ENCODE measurements around the gene GALNTL6.

The GALNTL6 gene

GRCh38 chr4:171924746-171925376 lies 111.7 kb downstream of the GALNTL6 start:
- H3K4me3 Mint-ChIP-seq = no peak overlapping the region
- H3K27ac Mint-ChIP-seq = no peak overlapping the region
- H3K27me3 Mint-ChIP-seq (ENCODE audit: low read depth) = no peaks in the 10 kb centered on the region
- H3K4me1 Mint-ChIP-seq (ENCODE audit: low read depth) = no peaks in the 10 kb centered on the region
- no peaks in the 10 kb centered on the region for H3K36me3 Mint-ChIP-seq (ENCODE audit: low read depth)
- peaks cover under 1% of the 10 kb centered on the region for H3K9me3 Mint-ChIP-seq
- no peak for DNase-seq (ENCODE audit: low spot score)

GRCh38 chr4:171928336-171928735 lies 115.1 kb downstream of the GALNTL6 start:
- no peak overlapping the region for H3K4me3 Mint-ChIP-seq
- no peak overlapping the region for H3K27ac Mint-ChIP-seq
- no peaks in the 10 kb centered on the region for H3K27me3 Mint-ChIP-seq (ENCODE audit: low read depth)
- no peaks in the 10 kb centered on the region for H3K36me3 Mint-ChIP-seq (ENCODE audit: low read depth)
- no peak for DNase-seq (ENCODE audit: low spot score)
- H3K4me1 Mint-ChIP-seq (ENCODE audit: low read depth) = no peaks in the 10 kb centered on the region
- peaks cover 4% of the 10 kb centered on the region for H3K9me3 Mint-ChIP-seq

- H3K36me3 Mint-ChIP-seq (ENCODE audit: low read depth) = no peaks in the 10 kb centered on the region
- no peaks in the 10 kb centered on the region for H3K27me3 Mint-ChIP-seq (ENCODE audit: low read depth)
- H3K27ac Mint-ChIP-seq = no peak overlapping the region
- H3K9me3 Mint-ChIP-seq = peaks cover 4% of the 10 kb centered on the region
- no peaks in the 10 kb centered on the region for H3K4me1 Mint-ChIP-seq (ENCODE audit: low read depth)
- H3K4me3 Mint-ChIP-seq = no peak overlapping the region
- no peak for DNase-seq (ENCODE audit: low spot score)
These were observed 116.3 kb downstream of the GALNTL6 start for GRCh38 chr4:171929477-171929876.

- Mint-ChIP-seq H3K27me3 (ENCODE audit: low read depth) (no peaks in the 10 kb centered on the region), H3K4me1 (ENCODE audit: low read depth) (no peaks in the 10 kb centered on the region), H3K27ac (no peak overlapping the region), H3K4me3 (no peak overlapping the region), H3K9me3 (peaks cover 4% of the 10 kb centered on the region), H3K36me3 (ENCODE audit: low read depth) (no peaks in the 10 kb centered on the region)
- DNase-seq (ENCODE audit: low spot score) = no peak
These were observed 116.7 kb downstream of the GALNTL6 start for GRCh38 chr4:171929907-171930306.

GRCh38 chr4:171932238-171932637 lies 119.0 kb downstream of the GALNTL6 start:
- Mint-ChIP-seq H3K36me3 (ENCODE audit: low read depth) (no peaks in the 10 kb centered on the region), H3K4me1 (ENCODE audit: low read depth) (no peaks in the 10 kb centered on the region), H3K4me3 (no peak overlapping the region), H3K9me3 (peaks cover 4% of the 10 kb centered on the region), H3K27ac (no peak overlapping the region), H3K27me3 (ENCODE audit: low read depth) (no peaks in the 10 kb centered on the region)
- no peak for DNase-seq (ENCODE audit: low spot score)

GRCh38 chr4:171940656-171941055 lies 127.5 kb downstream of the GALNTL6 start:
- H3K27ac Mint-ChIP-seq = no peak overlapping the region
- no peak for DNase-seq (ENCODE audit: low spot score)
- no peaks in the 10 kb centered on the region for H3K36me3 Mint-ChIP-seq (ENCODE audit: low read depth)
- no peaks in the 10 kb centered on the region for H3K27me3 Mint-ChIP-seq (ENCODE audit: low read depth)
- H3K4me1 Mint-ChIP-seq (ENCODE audit: low read depth) = no peaks in the 10 kb centered on the region
- peaks cover 5% of the 10 kb centered on the region for H3K9me3 Mint-ChIP-seq
- no peak overlapping the region for H3K4me3 Mint-ChIP-seq

GRCh38 chr4:171947400-171947799 lies 134.2 kb downstream of the GALNTL6 start:
- H3K36me3 Mint-ChIP-seq (ENCODE audit: low read depth) = no peaks in the 10 kb centered on the region
- no peaks in the 10 kb centered on the region for H3K4me1 Mint-ChIP-seq (ENCODE audit: low read depth)
- no peak overlapping the region for H3K27ac Mint-ChIP-seq
- DNase-seq (ENCODE audit: low spot score) = no peak
- peaks cover 8% of the 10 kb centered on the region for H3K9me3 Mint-ChIP-seq
- no peak overlapping the region for H3K4me3 Mint-ChIP-seq
- H3K27me3 Mint-ChIP-seq (ENCODE audit: low read depth) = no peaks in the 10 kb centered on the region

- no peak overlapping the region for H3K4me3 Mint-ChIP-seq
- no peak for DNase-seq (ENCODE audit: low spot score)
- H3K36me3 Mint-ChIP-seq (ENCODE audit: low read depth) = no peaks in the 10 kb centered on the region
These were observed 134.8 kb downstream of the GALNTL6 start for GRCh38 chr4:171948038-171948437.

GRCh38 chr4:171954650-171955049 lies 141.4 kb downstream of the GALNTL6 start:
- Mint-ChIP-seq H3K4me1 (ENCODE audit: low read depth) (no peaks in the 10 kb centered on the region), H3K9me3 (peaks cover 8% of the 10 kb centered on the region), H3K27me3 (ENCODE audit: low read depth) (no peaks in the 10 kb centered on the region), H3K36me3 (ENCODE audit: low read depth) (no peaks in the 10 kb centered on the region), H3K27ac (no peak overlapping the region), H3K4me3 (no peak overlapping the region)
- DNase-seq (ENCODE audit: low spot score) = no peak

More at GRCh38 chr4:171948038-171948437, 134.8 kb downstream of the GALNTL6 start:
- H3K27me3 Mint-ChIP-seq (ENCODE audit: low read depth) = no peaks in the 10 kb centered on the region
- no peaks in the 10 kb centered on the region for H3K4me1 Mint-ChIP-seq (ENCODE audit: low read depth)
- H3K27ac Mint-ChIP-seq = no peak overlapping the region
- H3K9me3 Mint-ChIP-seq = peaks cover 8% of the 10 kb centered on the region

- no peak overlapping the region for H3K27ac Mint-ChIP-seq
- no peak for DNase-seq (ENCODE audit: low spot score)
- H3K9me3 Mint-ChIP-seq = no peaks in the 10 kb centered on the region
- H3K27me3 Mint-ChIP-seq (ENCODE audit: low read depth) = no peaks in the 10 kb centered on the region
- no peaks in the 10 kb centered on the region for H3K4me1 Mint-ChIP-seq (ENCODE audit: low read depth)
- no peaks in the 10 kb centered on the region for H3K36me3 Mint-ChIP-seq (ENCODE audit: low read depth)
- no peak overlapping the region for H3K4me3 Mint-ChIP-seq
These were observed 143.5 kb downstream of the GALNTL6 start for GRCh38 chr4:171956678-171957077.

GRCh38 chr4:171962110-171962509 lies 148.9 kb downstream of the GALNTL6 start:
- Mint-ChIP-seq H3K4me1 (ENCODE audit: low read depth) (no peaks in the 10 kb centered on the region), H3K27ac (no peak overlapping the region), H3K4me3 (no peak overlapping the region), H3K36me3 (ENCODE audit: low read depth) (no peaks in the 10 kb centered on the region), H3K27me3 (ENCODE audit: low read depth) (no peaks in the 10 kb centered on the region), H3K9me3 (no peaks in the 10 kb centered on the region)
- DNase-seq (ENCODE audit: low spot score) = no peak

GRCh38 chr4:171966356-171966755 lies 153.2 kb downstream of the GALNTL6 start:
- Mint-ChIP-seq H3K4me3 (no peak overlapping the region), H3K4me1 (ENCODE audit: low read depth) (no peaks in the 10 kb centered on the region), H3K9me3 (peaks cover 3% of the 10 kb centered on the region), H3K27ac (no peak overlapping the region), H3K27me3 (ENCODE audit: low read depth) (no peaks in the 10 kb centered on the region), H3K36me3 (ENCODE audit: low read depth) (no peaks in the 10 kb centered on the region)
- DNase-seq (ENCODE audit: low spot score) = no peak

- no peak overlapping the region for H3K27ac Mint-ChIP-seq
These were observed 165.0 kb downstream of the GALNTL6 start for GRCh38 chr4:171978216-171978615.

GRCh38 chr4:171979461-171979860 lies 166.3 kb downstream of the GALNTL6 start:
- Mint-ChIP-seq H3K36me3 (ENCODE audit: low read depth) (no peaks in the 10 kb centered on the region), H3K27me3 (ENCODE audit: low read depth) (no peaks in the 10 kb centered on the region), H3K4me3 (no peak overlapping the region), H3K27ac (no peak overlapping the region), H3K4me1 (ENCODE audit: low read depth) (no peaks in the 10 kb centered on the region), H3K9me3 (no peaks in the 10 kb centered on the region)
- DNase-seq (ENCODE audit: low spot score) = no peak

More at GRCh38 chr4:171978216-171978615, 165.0 kb downstream of the GALNTL6 start:
- H3K4me1 Mint-ChIP-seq (ENCODE audit: low read depth) = no peaks in the 10 kb centered on the region
- H3K36me3 Mint-ChIP-seq (ENCODE audit: low read depth) = no peaks in the 10 kb centered on the region
- no peaks in the 10 kb centered on the region for H3K9me3 Mint-ChIP-seq
- H3K27me3 Mint-ChIP-seq (ENCODE audit: low read depth) = no peaks in the 10 kb centered on the region
- no peak overlapping the region for H3K4me3 Mint-ChIP-seq
- DNase-seq (ENCODE audit: low spot score) = no peak

GRCh38 chr4:171981185-171981584 lies 168.0 kb downstream of the GALNTL6 start:
- no peaks in the 10 kb centered on the region for H3K27me3 Mint-ChIP-seq (ENCODE audit: low read depth)
- no peak overlapping the region for H3K4me3 Mint-ChIP-seq
- no peaks in the 10 kb centered on the region for H3K36me3 Mint-ChIP-seq (ENCODE audit: low read depth)
- H3K27ac Mint-ChIP-seq = no peak overlapping the region
- no peaks in the 10 kb centered on the region for H3K4me1 Mint-ChIP-seq (ENCODE audit: low read depth)
- no peak for DNase-seq (ENCODE audit: low spot score)
- H3K9me3 Mint-ChIP-seq = no peaks in the 10 kb centered on the region

Measured in T-helper 2 cell treated with Interferon-gamma antibody and Interleukin-4, amounts not matched to agents 5 μg/mL and 100 μg/mL, for 36 hours (primary cell).